Measurements from ENCODE around the gene PDE1A.

DNA sequence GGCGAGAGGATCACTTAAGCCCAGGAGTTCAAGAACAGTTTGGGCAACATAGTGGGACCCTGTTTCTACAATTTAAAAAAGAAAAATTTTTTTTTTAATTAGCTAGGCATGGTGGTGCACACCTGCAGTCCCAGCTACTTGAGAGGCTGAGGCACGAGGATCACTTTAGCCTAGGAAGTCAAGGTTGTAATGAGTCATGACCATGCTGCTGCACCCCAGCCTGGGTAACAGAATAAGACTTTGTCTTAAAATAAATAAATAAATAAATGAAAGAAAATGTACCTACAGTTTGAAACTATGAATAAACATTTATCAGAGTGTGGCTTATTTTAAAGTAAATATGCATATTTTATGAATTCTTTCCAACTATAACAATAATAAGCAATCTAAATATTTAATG, 16.7 kb downstream of the PDE1A start:
- no peak for TF ChIP-seq POLR2AphosphoS5 (IDR thresholded peaks at IDR 0.05)
- TF ChIP-seq, protein P1, sequence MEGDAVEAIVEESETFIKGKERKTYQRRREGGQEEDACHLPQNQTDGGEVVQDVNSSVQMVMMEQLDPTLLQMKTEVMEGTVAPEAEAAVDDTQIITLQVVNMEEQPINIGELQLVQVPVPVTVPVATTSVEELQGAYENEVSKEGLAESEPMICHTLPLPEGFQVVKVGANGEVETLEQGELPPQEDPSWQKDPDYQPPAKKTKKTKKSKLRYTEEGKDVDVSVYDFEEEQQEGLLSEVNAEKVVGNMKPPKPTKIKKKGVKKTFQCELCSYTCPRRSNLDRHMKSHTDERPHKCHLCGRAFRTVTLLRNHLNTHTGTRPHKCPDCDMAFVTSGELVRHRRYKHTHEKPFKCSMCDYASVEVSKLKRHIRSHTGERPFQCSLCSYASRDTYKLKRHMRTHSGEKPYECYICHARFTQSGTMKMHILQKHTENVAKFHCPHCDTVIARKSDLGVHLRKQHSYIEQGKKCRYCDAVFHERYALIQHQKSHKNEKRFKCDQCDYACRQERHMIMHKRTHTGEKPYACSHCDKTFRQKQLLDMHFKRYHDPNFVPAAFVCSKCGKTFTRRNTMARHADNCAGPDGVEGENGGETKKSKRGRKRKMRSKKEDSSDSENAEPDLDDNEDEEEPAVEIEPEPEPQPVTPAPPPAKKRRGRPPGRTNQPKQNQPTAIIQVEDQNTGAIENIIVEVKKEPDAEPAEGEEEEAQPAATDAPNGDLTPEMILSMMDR (IDR thresholded peaks at IDR 0.05), result no peak
- no peak for TF ChIP-seq EP300 (IDR thresholded peaks at IDR 0.05; ENCODE audit: low read depth)
